CD4-positive, alpha-beta T cell (primary cell): Measurements from ENCODE around the gene CLPSL2. TPM values are rescaled to one million over a fixed set of nuclear protein-coding genes. Genes with fewer than 3 reads are reported as not detected.

Source experiments
- ATAC-seq: fragments of 200-7000 bp; cut with Tn5 transposase; one replicate; pipeline ENCODE4 v1.10.0; 2022; ENCODE audit warnings: mild to moderate bottlenecking; ENCODE audit not compliant: poor library complexity
- CTCF ChIA-PET: fragments of 350-600 bp; sonication (Branson Sonifier 250); formaldehyde crosslinking; loops from one replicate; lab custom pipeline; 2021; ENCODE audit warnings: antibody characterized with exemption, inconsistent platforms; lab: Charles Lee
- POLR2A ChIA-PET: fragments of 350-600 bp; sonication (Branson Sonifier 250); formaldehyde crosslinking; loops from one replicate; lab custom pipeline; 2021; ENCODE audit warnings: antibody characterized with exemption, inconsistent platforms; lab: Charles Lee
- DNase-seq, 14 experiments: peaks; one replicate each; pipeline ENCODE4 v3.0.0-alpha.2; 2013 to 2020; ENCODE audit warnings: mixed read lengths in 2 of 14
- H3K27ac ChIP-seq, 2 donors: one replicate each; pipeline versions ENCODE4 v1.5.1 to v1.7.0; 2013; ENCODE audit warnings: low read length in 2 of 2, low read depth in 1 of 2, mild to moderate bottlenecking in 1 of 2
- H3K27me3 ChIP-seq, 2 experiments: 1 replicate in 1 of 2; 2 replicates in 1 of 2; pipeline versions ENCODE4 v1.6.1 to v1.7.0; 2013; ENCODE audit warnings: low read length in 2 of 2, control low read depth in 1 of 2, mild to moderate bottlenecking in 1 of 2, moderate library complexity in 1 of 2; ENCODE audit not compliant: insufficient read depth in 2 of 2, control insufficient read depth in 1 of 2
- H3K36me3 ChIP-seq: one replicate; pipeline ENCODE4 v1.6.1; 2013; ENCODE audit warnings: low read length, control low read depth; ENCODE audit not compliant: insufficient read depth
- H3K4me1 ChIP-seq: one replicate; pipeline ENCODE4 v1.6.1; 2013; ENCODE audit warnings: low read length, control low read depth; ENCODE audit not compliant: insufficient read depth
- H3K4me3 ChIP-seq: one replicate; pipeline ENCODE4 v1.5.1; 2013; ENCODE audit warnings: mild to moderate bottlenecking, low read length, moderate library complexity
- H3K9me3 ChIP-seq, 2 experiments: 1 replicate in 1 of 2; 2 replicates in 1 of 2; pipeline versions ENCODE4 v1.6.1 to v1.7.0; 2013; ENCODE audit warnings: low read length in 2 of 2, mild to moderate bottlenecking in 2 of 2, control low read depth in 1 of 2, moderate library complexity in 1 of 2; ENCODE audit not compliant: control insufficient read depth in 1 of 2, insufficient read depth in 1 of 2
- H3K27ac Mint-ChIP-seq: one replicate; pipeline ENCODE4 v1.8.0; 2020; ENCODE audit warnings: mixed read lengths
- H3K27me3 Mint-ChIP-seq: one replicate; pipeline ENCODE4 v1.8.0; 2021; ENCODE audit warnings: mixed read lengths
- H3K36me3 Mint-ChIP-seq: one replicate; pipeline ENCODE4 v1.8.0; 2021; ENCODE audit warnings: low read depth, mixed read lengths
- H3K4me1 Mint-ChIP-seq: one replicate; pipeline ENCODE4 v1.8.0; 2021; ENCODE audit warnings: low read depth, mixed read lengths
- H3K4me3 Mint-ChIP-seq: one replicate; pipeline ENCODE4 v1.8.0; 2020; ENCODE audit warnings: mild to moderate bottlenecking, mixed read lengths
- H3K9me3 Mint-ChIP-seq: one replicate; pipeline ENCODE4 v1.8.0; 2020; ENCODE audit warnings: mixed read lengths
- CTCF ChIP-seq: fragments of 200-600 bp; IDR thresholded peaks from one replicate; pipeline ENCODE4 v1.8.0; 2022; ENCODE audit warnings: antibody characterized with exemption, mild to moderate bottlenecking
- intact Hi-C, 2 experiments: fragments of 100-400 bp; cut with DNase I in 1 of 2; cut with micrococcal nuclease in 1 of 2; formaldehyde crosslinking; loops; one replicate each; pipeline versions ENCODE4 v1.15.1 to v1.9.0; 2023 to 2025; cut with DNase I, micrococcal nuclease
- total RNA-seq, 174 experiments: library from RNA in 2 of 174; stranded (reverse) in 2 of 174; gene quantifications; one replicate each; pipeline ENCODE4 v1.2.3 and lab custom pipeline; 2021 to 2026

Gene CLPSL2
- total RNA-seq, 2 experiments from 2014 or later, result not detected

DNA sequence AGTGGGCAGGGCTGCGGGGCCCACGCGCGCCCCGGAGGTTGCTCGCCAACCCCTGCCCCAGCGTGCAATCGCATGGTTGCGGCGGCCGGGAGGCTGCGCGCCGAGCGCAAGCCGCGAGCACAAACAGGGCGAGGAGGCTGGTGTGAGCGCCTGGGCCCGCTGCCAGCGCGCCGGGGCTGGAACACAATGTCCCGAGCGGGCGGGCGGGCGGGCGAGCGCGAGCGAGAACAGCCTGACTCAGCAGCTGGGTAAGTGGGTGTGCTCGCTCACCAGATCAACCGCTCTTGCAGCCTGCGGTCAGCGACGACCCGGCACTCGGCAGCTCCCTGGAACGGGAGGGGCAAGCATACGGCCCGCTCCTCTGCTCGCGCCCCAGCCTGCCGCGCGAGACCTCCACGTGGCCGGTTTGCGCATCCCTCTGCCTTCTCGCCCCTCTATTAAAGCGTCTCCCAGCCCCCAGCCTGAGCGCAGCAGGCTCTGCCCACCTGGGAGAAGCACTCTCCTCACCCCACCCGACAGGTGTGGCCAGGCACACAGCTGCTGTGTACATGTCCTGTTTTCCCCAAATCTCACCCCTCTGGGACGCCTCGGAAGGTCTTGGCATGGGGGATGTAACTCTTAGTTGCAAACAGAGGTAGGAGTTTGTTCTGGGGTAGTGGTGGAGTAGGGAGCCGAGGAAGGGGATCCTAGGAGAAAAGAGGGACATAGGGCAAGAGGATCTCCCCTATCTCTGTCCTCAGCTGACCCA is 48.3 kb upstream of the CLPSL2 start:
- Histone ChIP-seq H3K27ac (peak overlapping the region; percentile 74 to 75), H3K9me3 (no peaks in the 10 kb centered on the region), H3K4me3 (peak overlapping the region; percentile 58), H3K27me3 (no peaks in the 10 kb centered on the region), H3K36me3 (no peaks in the 10 kb centered on the region), H3K4me1 (peaks cover 97% of the 10 kb centered on the region)
- DNase-seq (peak; percentile 70 to 96 (median 83)), ATAC-seq (peak; percentile 45)
- CTCF ChIA-PET, result interaction anchor here (0.7 to 5.8 kb wide), 14 partner anchors 9 to 141 kb away, joined by 3 to 24 read pairs (median 4); partner anchors contain the start of gene ARMC12
- intact Hi-C loops, result loop anchor here (2.0 to 5.0 kb wide), 3 partner anchors 15 to 1789 kb away; no protein-coding TSS in a partner anchor
- Mint-ChIP-seq H3K36me3 (no peaks in the 10 kb centered on the region), H3K4me1 (peaks cover 97% of the 10 kb centered on the region), H3K27ac (peak overlapping the region; percentile 87), H3K27me3 (no peaks in the 10 kb centered on the region), H3K4me3 (peak overlapping the region; percentile 96), H3K9me3 (no peaks in the 10 kb centered on the region)
- no peak for TF ChIP-seq CTCF
- POLR2A ChIA-PET, result interaction anchor here (0.6 to 8.0 kb wide), 19 partner anchors 8 to 137 kb away, joined by 3 to 96 read pairs (median 5); partner anchors contain the start of gene FKBP5

DNA sequence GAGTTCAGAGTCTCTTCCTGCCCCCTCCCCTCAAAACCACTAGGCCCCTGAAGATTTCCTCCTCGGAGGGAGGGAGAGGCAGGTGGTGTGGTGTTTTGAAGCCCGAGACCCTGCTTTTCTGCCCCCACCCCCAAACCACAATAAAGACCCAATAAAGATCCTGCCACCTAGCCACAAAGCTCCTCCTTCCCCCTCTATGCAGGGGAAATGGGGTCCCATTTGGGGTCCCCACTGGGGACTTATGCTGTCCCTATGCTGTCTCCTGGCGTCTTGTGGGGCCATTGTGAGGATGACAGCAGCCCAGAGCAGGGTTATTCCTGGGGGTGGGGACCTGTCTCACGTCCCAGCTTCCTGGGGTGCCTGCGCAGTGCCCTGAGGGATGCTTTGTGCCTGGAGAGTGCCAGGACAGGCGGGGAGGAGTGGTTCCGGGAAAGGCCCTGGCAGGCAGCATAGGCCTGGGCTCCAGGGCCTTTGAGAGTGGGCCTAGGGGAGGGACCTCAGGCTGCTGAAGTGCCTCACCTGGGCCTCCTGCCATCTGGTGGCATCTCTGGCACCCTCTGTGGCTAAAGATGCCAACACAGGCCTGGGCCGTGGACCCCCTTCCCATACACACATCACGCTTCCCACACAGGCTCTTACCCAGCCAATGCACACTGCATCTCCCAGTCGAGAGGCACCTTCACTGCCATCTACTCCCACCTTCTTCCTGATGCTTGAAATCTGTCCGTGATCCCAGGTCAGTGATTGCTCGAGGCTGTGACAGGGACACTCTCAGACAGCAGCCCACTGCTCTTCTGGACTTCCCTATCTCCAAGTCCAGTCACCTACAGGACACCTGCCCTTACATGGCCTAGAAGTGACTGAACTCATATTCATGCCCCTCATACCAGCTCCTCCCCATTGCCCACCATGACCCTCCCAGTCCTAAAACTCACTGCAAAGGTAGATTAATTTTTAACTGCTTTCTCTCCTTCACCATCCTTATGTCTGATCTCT is 47.4 kb upstream of the CLPSL2 start:
- H3K36me3 Mint-ChIP-seq, result no peaks in the 10 kb centered on the region
- TF ChIP-seq CTCF, result peak; percentile 15
- DNase-seq (peak in 8 of 14 experiments; percentile 21 to 74 (median 50)), ATAC-seq (no peak)
- H3K27me3 Mint-ChIP-seq, result no peaks in the 10 kb centered on the region
- peak overlapping the region; percentile 60 to 75 for H3K27ac ChIP-seq
- H3K9me3 ChIP-seq, result no peaks in the 10 kb centered on the region
- peak overlapping the region; percentile 87 for H3K27ac Mint-ChIP-seq
- H3K4me3 Mint-ChIP-seq, result peak overlapping the region; percentile 96
- H3K4me1 Mint-ChIP-seq, result peaks cover 96% of the 10 kb centered on the region
- no peaks in the 10 kb centered on the region for H3K36me3 ChIP-seq
- H3K4me1 ChIP-seq, result peaks cover 97% of the 10 kb centered on the region
- no peaks in the 10 kb centered on the region for H3K27me3 ChIP-seq
- intact Hi-C loops, result loop anchor here in 1 of 2 experiments (5.0 kb wide), 1 partner anchor 1788 kb away; no protein-coding TSS in a partner anchor
- no peaks in the 10 kb centered on the region for H3K9me3 Mint-ChIP-seq
- ChIA-PET POLR2A (interaction anchor here (0.6 to 8.0 kb wide), 15 partner anchors 7 to 138 kb away, joined by 3 to 96 read pairs (median 5); partner anchors contain the start of gene FKBP5), CTCF (interaction anchor here (0.7 to 5.8 kb wide), 9 partner anchors 8 to 142 kb away, joined by 3 to 24 read pairs (median 5); partner anchors contain the start of gene ARMC12)
- peak overlapping the region; percentile 30 for H3K4me3 ChIP-seq

DNA sequence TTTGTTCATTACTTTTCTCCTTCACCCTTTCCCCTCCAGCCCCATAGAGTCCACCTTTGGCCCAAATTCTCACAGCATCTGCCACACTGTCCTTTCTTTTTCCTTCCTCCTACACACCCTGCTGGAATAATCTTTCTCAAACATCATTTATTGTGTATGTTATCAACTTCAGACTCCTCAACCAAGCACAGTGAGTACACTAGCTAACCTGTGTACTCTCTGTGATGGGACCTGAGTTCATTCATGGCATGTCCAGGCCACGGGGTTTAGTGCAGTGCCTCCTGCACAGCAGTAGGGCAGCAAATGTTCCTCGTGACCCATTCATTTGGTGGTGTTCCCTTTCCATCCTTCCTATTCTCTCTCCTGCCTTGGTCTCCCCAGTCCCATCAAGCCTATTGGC is 46.7 kb upstream of the CLPSL2 start:
- ATAC-seq, result no peak
- H3K27ac Mint-ChIP-seq, result peak overlapping the region; percentile 87
- H3K9me3 Mint-ChIP-seq, result no peaks in the 10 kb centered on the region
- POLR2A ChIA-PET, result interaction anchor here (0.7 to 8.0 kb wide), 4 partner anchors 42 to 136 kb away, joined by 3 to 96 read pairs (median 36); partner anchors contain the start of gene FKBP5
- Histone ChIP-seq H3K36me3 (no peaks in the 10 kb centered on the region), H3K27ac (peak overlapping the region; percentile 24 to 75), H3K4me3 (no peak overlapping the region), H3K9me3 (no peaks in the 10 kb centered on the region), H3K27me3 (no peaks in the 10 kb centered on the region), H3K4me1 (peaks cover 97% of the 10 kb centered on the region)
- H3K27me3 Mint-ChIP-seq, result no peaks in the 10 kb centered on the region
- intact Hi-C loops, result loop anchor here (5.0 kb wide), 2 partner anchors 127 to 1788 kb away; no protein-coding TSS in a partner anchor
- peak overlapping the region; percentile 96 for H3K4me3 Mint-ChIP-seq
- TF ChIP-seq CTCF, result no peak
- H3K36me3 Mint-ChIP-seq, result no peaks in the 10 kb centered on the region
- peaks cover 92% of the 10 kb centered on the region for H3K4me1 Mint-ChIP-seq
- DNase-seq, result no peak
- CTCF ChIA-PET, result interaction anchor here (1.8 kb wide), 1 partner anchor 43 kb away, joined by 4 read pairs; no protein-coding TSS in a partner anchor
